HG03108 (cell line): ENCODE data around the gene GSX2.
"Not testable (repeated sequence)": the region's sequence is repeated elsewhere in the genome, so short reads cannot be mapped to it uniquely, and the experiment has no call there.

ENCODE experiments used
- ATAC-seq: cut with Tn5 transposase; IDR thresholded peaks from one replicate; pipeline ENCODE4 v1.9.1; 2021; ENCODE audit warnings: moderate library complexity; ENCODE audit not compliant: unreplicated experiment

Gene GSX2

GRCh38 chr4:54099748-54100574 is at the start of gene GSX2:
Gene GSX2, plus strand, starts transcription at chr4:54100163. Its CDS starts 182 bp downstream, at chr4:54100345.
- no peak for ATAC-seq

GRCh38 chr4:54050214-54050904 is 49.6 kb upstream of the GSX2 start:
- no peak for ATAC-seq

GRCh38 chr4:54053322-54053721 is 46.6 kb upstream of the GSX2 start:
- ATAC-seq: not testable (repeated sequence)

- no peak for ATAC-seq
These were observed 45.5 kb upstream of the GSX2 start for GRCh38 chr4:54054501-54054900.

- ATAC-seq: no peak
These were observed 44.5 kb upstream of the GSX2 start for GRCh38 chr4:54055494-54055893.

- ATAC-seq: no peak
These were observed 43.6 kb upstream of the GSX2 start for GRCh38 chr4:54056360-54056759.

- ATAC-seq: no peak
These were observed 41.8 kb upstream of the GSX2 start for GRCh38 chr4:54058171-54058570.

GRCh38 chr4:54060116-54060515 is 39.8 kb upstream of the GSX2 start:
- ATAC-seq: no peak

- no peak for ATAC-seq
These were observed 38.9 kb upstream of the GSX2 start for GRCh38 chr4:54061067-54061466.

- no peak for ATAC-seq
These were observed 38.1 kb upstream of the GSX2 start for GRCh38 chr4:54061873-54062272.

- no peak for ATAC-seq
These were observed 37.6 kb upstream of the GSX2 start for GRCh38 chr4:54062392-54062791.

GRCh38 chr4:54063229-54063628 is 36.7 kb upstream of the GSX2 start:
- no peak for ATAC-seq

- peak; percentile 25 for ATAC-seq
These were observed 36.1 kb upstream of the GSX2 start for GRCh38 chr4:54063737-54064316.

- peak; percentile 88 for ATAC-seq
These were observed 35.4 kb upstream of the GSX2 start, which contains the start of gene CHIC2 for GRCh38 chr4:54064317-54065111. Gene CHIC2, minus strand, starts transcription at chr4:54064605. Its CDS starts 305 bp downstream, at chr4:54064300.

GRCh38 chr4:54065282-54066087 is 34.5 kb upstream of the GSX2 start:
- no peak for ATAC-seq

- ATAC-seq: no peak
These were observed 33.9 kb upstream of the GSX2 start for GRCh38 chr4:54066088-54066415.

GRCh38 chr4:54066718-54067129 is 33.2 kb upstream of the GSX2 start:
- no peak for ATAC-seq

GRCh38 chr4:54067166-54067565 is 32.8 kb upstream of the GSX2 start:
- ATAC-seq: no peak

- no peak for ATAC-seq
These were observed 26.6 kb upstream of the GSX2 start for GRCh38 chr4:54073271-54073880.

GRCh38 chr4:54074381-54074780 is 25.6 kb upstream of the GSX2 start:
- ATAC-seq: no peak
